NCI-H345 treated with DMSO at 0.1 percent for 48 hours (cell line): ENCODE results near the gene EPHA6.

ENCODE experiments used
- DNase-seq: peaks from one replicate; lab custom pipeline; 2025; ENCODE audit not compliant: unreplicated experiment; lab: John Stamatoyannopoulos, UW

EPHA6 gene

GRCh38 chr3:96813820-96814650 is at the start of gene EPHA6:
TSS of gene EPHA6 (plus strand) at chr3:96814594.
- no peak for DNase-seq

GRCh38 chr3:96776818-96777217 is 37.6 kb upstream of the EPHA6 start:
- DNase-seq = no peak

GRCh38 chr3:96779810-96780209 is 34.6 kb upstream of the EPHA6 start:
- DNase-seq = no peak

GRCh38 chr3:96796101-96796500 is 18.3 kb upstream of the EPHA6 start:
- no peak for DNase-seq

GRCh38 chr3:96803870-96804269 is 10.5 kb upstream of the EPHA6 start:
- no peak for DNase-seq

GRCh38 chr3:96806341-96806740 is 8.1 kb upstream of the EPHA6 start:
- no peak for DNase-seq

GRCh38 chr3:96813134-96813819 is 1.1 kb upstream of the EPHA6 start:
- peak; percentile 20 for DNase-seq

GRCh38 chr3:96814651-96815567 is 515 bp downstream of the EPHA6 start:
- DNase-seq = no peak

GRCh38 chr3:96831175-96831574 is 16.8 kb downstream of the EPHA6 start:
- no peak for DNase-seq

- DNase-seq = no peak
Observed at GRCh38 chr3:96833301-96833700, 18.9 kb downstream of the EPHA6 start.

- no peak for DNase-seq
Observed at GRCh38 chr3:96836153-96836915, 21.9 kb downstream of the EPHA6 start.

- DNase-seq = no peak
Observed at GRCh38 chr3:96843505-96844203, 29.3 kb downstream of the EPHA6 start.

GRCh38 chr3:96844204-96844514 is 29.8 kb downstream of the EPHA6 start:
- DNase-seq = no peak

- DNase-seq = no peak
Observed at GRCh38 chr3:96852849-96853248, 38.5 kb downstream of the EPHA6 start.

GRCh38 chr3:96860882-96861281 is 46.5 kb downstream of the EPHA6 start:
- no peak for DNase-seq

GRCh38 chr3:96863129-96863740 is 48.8 kb downstream of the EPHA6 start:
- peak; percentile 19 for DNase-seq

GRCh38 chr3:96865605-96866004 is 51.2 kb downstream of the EPHA6 start:
- DNase-seq = no peak

- no peak for DNase-seq
Observed at GRCh38 chr3:96869316-96869715, 54.9 kb downstream of the EPHA6 start.

GRCh38 chr3:96877510-96877909 is 63.1 kb downstream of the EPHA6 start:
- DNase-seq = no peak

GRCh38 chr3:96900031-96900430 is 85.6 kb downstream of the EPHA6 start:
- DNase-seq = no peak
